HG03457 (cell line): ENCODE measurements around the gene ZFTA.
"Not testable (repeated sequence)": the region's sequence is repeated elsewhere in the genome, so short reads cannot be mapped to it uniquely, and the experiment has no call there.

ENCODE experiments used
- ATAC-seq: cut with Tn5 transposase; IDR thresholded peaks from one replicate; pipeline ENCODE4 v1.9.1; 2021; ENCODE audit warnings: moderate number of reproducible peaks; ENCODE audit not compliant: unreplicated experiment

The ZFTA gene

DNA sequence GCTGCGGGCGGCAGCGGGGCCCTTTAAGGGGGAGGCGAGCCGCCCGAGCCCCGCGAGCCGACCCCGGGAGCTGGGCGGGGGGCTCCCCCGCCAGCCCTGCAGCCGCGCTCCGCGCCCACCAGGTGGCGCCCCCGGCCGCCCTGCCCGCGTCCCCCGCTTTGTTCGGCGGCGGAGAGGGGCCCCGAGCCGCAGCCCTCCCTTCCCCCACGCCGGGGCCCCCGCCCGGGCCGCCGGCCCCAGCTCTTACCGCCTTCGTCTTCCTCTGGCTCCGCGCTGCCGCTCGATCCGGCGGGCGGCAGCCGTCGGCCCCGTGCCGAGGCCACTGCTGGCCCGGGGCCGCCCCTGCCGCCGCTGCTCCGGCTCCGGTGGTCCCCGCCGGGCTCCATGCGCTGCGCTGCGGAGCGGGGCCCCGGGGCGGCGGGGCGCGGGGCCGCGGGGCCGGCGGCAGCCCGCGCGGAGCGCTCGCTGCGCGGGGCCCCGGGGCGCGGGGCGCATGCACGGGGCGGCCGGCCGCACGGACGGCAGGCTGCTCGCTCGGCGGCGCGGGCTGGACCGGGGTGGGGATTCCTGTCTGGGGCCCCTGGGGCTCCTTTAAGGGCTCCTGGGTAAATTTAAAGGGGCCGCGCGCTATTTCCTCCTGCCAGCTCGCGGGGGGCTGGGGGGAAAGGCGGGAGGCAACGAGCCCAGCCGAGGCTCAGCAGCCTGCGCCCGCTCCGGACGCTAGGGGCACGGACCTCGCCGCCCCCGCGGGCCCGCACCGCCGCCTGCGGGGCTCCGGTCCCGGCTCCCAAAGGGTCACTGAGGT is at the start of gene ZFTA:
Gene ZFTA, minus strand, starts transcription at position 539 of the 805 bp plus-strand sequence. Its CDS starts 153 bp downstream, at position 386.
- peak; percentile 33 for ATAC-seq

- ATAC-seq = no peak
Observed at GRCh38 chr11:63817758-63818498, 49.4 kb upstream of the ZFTA start.

DNA sequence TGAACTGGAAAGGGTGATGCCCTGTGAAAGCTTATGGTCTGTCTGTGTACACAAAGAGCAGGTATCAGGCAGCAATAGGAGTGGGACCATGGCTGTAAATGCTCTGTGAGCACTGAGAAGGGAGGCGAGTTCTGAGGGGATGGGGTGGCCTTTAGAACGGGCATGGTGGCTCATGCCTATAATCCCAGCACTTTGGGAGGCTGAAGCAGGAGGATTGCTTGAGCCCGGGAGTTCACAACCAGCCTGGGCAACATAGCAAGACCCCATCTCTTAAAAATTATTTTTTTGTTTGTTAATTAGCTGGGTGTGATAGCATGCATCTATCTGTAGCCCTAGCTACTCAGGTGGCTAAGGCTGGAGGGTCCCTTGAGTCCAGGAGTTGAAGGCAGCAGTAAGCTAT is 48.2 kb upstream of the ZFTA start:
- ATAC-seq = no peak

- ATAC-seq = no peak
Observed at GRCh38 chr11:63816166-63816565, 47.6 kb upstream of the ZFTA start.

- ATAC-seq = no peak
Observed at GRCh38 chr11:63814383-63814736, 45.8 kb upstream of the ZFTA start.

DNA sequence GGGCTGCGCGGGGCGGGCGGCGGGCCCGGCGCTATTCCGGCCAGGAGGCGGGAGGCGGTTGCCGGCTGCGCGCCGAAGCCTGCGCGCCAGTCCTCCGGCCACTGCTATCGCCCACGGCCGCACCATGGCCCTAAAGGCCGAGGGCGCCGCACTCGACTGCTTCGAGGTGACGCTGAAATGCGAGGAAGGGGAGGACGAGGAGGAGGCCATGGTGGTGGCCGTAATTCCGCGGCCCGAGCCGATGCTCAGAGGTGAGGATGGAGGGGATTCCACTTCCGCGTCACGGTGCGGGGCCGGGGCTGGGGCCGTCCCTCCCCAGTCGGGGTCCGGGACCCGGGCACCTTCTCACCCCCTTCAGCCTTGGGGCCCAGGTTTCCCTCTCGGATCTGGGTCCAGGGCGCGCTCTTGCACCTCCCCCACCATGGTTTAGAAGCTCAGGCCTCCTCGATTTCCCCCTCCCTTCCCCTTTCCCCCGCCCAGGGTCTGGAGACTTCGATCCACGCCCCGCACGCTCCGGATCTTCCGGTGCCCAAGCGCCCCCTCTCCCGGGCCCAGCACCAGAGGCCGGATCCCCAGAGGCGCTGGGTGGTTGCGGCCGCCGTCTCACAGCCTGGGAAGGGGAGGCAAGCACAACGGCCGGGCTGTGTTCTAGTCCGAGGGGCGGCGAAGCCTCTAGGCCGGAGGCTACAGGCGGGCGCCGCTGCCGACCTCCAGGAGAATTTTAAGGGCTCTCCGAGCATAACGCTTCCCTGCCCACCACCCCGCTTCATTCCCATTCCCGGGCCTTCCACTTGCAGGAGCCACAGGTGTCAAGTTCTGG is 45.2 kb upstream of the ZFTA start:
- peak; percentile 37 for ATAC-seq

- ATAC-seq = peak; percentile 68
Observed at GRCh38 chr11:63813035-63813562, 44.5 kb upstream of the ZFTA start, which contains the start of gene SPINDOC. Gene SPINDOC (plus strand): TSS chr11:63813456. CDS start chr11:63813687, 231 bp downstream.

DNA sequence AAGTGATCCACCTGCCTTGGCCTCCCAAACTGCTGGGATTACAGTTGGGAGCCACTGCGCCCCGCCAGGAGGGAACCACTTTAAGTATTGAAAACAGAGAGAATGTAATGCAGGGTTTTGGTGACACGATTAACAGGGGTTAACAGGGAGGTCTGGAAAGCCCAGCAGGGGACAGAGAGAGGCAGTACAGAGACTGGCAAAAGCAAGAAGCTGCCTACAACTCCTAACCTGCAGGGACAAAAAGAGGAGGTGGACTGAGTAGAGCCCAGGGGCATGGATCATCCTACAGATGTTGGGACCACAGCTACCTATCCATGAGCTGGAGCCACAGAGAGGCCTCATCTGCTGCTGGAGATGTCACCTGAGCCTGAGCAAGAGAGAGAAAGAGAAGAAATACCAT is 42.9 kb upstream of the ZFTA start:
- ATAC-seq = no peak

DNA sequence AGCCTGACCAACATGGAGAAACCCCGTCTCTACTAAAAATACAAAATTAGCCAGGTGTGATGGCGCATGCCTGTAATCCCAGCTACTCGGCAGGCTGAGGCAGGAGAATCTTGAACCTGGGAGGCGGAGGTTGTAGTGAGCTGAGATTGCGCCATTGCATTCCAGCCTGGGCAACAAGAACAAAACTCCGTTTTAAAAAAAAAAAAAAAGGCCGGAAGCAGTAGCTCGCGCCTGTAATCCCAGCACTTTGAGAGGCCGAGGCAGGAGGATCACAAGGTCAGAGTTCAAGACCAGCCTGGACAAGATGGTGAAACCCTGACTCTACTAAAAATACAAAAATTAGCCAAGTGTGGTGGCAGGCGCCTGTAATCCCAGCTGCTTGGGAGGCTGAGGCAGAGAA is 41.8 kb upstream of the ZFTA start:
- ATAC-seq = not testable (repeated sequence)

DNA sequence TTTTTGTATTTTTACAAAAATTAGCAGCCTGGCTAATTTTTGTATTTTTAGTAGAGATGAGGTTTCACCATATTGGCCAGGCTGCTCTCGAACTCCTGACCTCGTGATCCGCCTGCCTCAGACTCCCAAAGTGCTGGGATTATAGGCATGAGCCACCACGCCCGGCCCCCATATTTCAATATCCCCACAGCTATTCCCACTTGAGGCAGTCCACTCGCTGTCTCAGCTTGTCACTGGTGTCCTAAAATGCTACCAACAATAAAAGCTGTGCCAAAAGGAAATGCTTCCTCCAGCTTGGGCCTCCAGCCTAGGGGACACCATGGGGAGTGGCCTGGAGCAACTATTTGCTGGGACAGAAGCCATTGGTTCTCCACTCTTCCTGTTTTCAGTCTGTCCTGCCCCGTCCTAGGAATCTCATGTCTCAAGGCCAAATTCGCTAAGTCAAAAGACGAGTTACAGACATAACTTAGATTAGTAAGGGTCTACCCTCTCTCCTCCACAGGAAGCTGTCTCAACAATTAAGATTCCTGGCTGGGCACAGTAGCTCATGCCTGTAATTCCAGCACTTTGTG is 37.4 kb upstream of the ZFTA start:
- no peak for ATAC-seq

DNA sequence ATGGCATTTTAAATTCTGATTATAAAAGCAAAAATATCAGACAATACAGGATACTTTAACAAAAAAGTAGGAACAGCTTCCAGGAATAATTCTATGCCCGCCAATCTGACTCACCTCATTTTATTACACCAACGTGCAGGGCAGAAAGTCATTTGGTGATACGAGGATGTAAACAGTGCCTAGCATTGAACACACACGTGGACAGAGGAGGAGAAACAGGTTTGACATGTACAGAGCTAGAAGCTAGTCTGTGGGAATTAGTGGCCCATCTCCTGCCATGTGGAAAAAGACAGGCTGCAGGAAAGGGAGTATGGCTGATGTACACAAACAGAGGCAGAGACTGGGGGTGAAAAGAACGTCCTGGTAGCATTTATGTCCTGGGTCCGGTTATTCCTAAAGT is 35.7 kb upstream of the ZFTA start:
- ATAC-seq = no peak

DNA sequence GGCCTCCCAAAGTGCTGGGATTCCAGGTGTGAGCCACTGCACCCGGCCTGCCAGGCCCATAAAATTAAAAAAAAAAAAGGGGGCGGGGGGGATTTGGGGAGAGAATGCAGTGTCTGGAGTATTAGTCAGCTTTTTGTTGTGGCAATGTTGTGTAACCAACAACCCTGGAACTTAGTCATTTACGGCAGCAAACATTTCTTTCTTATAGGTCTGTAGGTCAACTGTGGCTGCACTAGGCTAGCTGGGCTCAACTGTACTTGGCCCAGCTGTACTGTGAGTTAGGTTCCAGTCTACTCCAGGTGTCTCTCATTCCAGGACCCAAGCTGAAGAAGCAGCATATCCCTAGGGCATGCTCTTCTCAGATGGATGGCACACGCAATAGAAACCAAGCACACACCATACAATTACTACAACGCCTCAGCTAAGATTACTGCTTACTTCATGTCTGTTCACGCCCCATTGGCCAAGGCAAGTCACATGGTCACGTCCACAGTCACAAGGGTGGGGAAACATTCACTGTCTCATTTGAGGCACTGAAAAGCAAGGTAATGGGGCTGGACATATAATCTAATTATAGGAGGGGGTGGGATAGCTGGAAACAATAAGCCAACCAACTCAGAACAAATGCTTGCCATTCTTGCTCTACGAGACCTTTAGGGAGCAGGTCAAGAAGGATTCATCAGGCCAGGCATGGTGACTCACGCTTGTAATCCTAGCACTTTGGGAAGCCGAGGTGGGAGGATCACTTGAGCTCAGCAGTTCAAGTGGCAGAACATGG is 34.3 kb upstream of the ZFTA start:
- ATAC-seq = no peak

DNA sequence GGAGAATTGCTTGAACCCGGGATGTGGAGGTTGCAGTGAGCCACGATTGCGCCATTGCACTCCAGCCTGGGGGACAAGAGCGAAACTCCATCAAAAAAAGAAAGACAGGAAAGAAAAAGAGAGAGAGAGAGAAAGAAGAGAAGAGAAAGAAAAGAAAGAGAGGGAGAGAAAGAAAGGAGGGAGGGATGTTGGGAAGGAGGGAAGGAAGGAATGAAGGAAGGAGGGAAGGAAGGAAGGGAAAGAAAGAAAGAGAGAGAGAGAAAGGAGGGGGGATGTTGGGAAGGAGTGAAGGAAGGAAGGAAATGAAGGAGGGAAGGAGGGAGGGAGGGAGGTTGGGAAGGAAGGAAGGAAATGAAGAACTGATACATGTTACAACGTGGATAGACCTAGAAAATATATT is 32.3 kb upstream of the ZFTA start:
- ATAC-seq = no peak

- ATAC-seq = no peak
Observed at GRCh38 chr11:63795066-63795465, 26.5 kb upstream of the ZFTA start.

GRCh38 chr11:63793161-63793560 is 24.6 kb upstream of the ZFTA start:
- ATAC-seq = no peak

DNA sequence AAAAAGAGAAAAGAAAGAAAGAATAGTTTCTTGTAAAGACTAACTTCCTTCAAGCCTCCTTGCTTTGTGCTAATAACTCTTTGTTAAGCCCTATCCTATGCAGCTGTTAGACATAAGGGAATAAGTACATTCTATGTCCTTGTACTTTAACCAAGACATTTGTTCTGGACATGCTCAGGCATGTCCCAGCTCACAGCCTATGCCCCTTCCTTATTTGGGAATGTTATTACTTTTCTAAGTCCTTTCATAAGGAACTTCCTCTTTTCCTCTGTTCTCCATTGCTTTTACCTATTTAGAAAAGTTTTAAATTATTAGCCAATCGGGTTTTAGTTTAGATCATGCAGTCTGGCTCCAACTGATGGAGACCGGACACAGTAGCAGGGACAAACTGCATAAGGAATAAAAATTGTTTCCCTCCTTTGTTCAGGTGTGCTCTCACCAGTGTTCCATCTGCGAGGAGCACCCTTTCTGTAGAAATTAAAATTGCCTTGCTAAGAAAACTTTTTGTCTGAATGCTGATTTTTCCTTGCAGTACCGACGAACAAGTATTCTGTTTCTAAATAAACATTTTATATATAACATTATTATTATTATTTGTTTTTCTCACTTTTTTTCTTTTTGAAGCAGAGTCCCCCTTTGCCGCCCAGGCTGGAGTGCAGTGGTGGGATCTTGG is 23.1 kb upstream of the ZFTA start:
- ATAC-seq = no peak

DNA sequence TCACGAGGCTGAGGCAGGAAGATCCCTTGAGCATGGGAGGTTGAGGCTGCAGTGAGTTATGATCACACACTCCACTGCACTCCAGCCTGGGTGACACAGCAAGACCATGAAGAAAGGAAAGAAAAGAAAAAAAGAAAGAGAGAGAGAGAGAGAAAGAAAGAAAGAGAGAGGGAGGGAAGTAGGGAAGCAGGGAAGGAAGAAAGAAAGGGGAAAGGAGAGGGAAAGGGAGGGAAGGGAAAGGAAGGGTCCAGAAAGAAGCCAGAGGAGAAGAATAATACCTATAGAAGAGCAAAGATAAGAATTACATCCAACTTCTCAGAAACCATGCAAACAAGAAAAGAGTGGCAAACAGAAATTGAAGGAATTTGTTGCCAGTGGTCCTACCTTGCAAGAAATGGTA is 17.2 kb upstream of the ZFTA start:
- no peak for ATAC-seq

DNA sequence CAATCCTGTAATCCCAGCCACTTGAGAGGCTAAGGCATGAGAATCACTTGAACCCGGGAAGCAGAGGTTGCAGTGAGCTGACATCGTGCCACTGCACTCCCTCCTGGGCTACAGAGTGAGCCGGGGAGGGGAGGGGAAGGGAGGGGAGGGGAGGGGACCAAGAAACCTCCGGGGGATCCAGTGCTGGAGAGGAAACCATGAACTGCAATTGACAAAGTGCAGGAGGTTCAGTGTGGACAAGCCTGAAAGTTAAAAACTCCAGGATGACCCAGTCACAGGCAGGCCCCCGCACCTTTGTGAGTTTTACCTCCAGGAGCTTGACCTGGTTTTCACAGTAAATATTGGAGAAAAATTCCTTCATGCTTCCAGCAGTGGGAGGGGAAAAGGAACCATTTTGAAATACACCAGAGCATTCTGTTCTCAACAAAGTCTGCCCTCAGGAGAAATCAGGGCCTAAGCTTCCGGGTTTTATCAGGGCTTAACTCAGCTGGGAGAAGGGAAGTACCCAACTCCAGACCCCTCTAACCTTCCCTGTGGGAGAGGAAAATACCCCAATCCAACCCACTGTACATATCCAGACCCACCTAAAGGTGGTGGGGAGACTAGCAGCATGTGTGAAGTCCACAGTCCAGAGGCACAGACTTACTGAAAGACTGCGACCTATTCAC is 15.5 kb upstream of the ZFTA start:
- ATAC-seq = no peak

GRCh38 chr11:63782749-63783148 is 14.2 kb upstream of the ZFTA start:
- no peak for ATAC-seq
